ENCODE data around the gene TARDBP. TPM values are rescaled to one million over a fixed set of nuclear protein-coding genes. Genes with fewer than 3 reads are reported as not detected.

TARDBP gene
- polyA plus RNA-seq, 1 experiment = 55.5 TPM

DNA sequence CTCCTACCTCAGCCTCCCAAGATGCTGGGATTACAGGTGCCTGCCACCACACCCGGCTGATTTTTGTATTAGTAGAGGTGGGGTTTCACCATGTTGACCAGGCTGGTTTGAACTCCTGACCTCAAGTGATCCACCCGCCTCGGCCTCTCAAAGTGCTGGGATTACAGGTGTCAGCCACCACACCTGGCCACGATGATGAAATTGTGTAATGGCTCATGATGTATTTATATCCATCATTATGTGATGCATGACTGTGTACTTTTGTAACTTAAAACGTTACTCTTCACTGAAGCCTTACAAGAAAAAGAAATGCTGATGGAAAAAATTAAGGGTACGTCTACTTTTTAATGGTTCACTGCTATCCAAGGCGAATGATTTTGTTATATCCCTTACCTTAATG is 7.5 kb downstream of the TARDBP start:
- H3K4me3 ChIP-seq (ENCODE audit: low read depth, low read length) = no peak overlapping the region
- H3K27me3 ChIP-seq (ENCODE audit: control insufficient read depth, insufficient read depth, low read length) = no peaks in the 10 kb centered on the region
- TF ChIP-seq, protein P1, sequence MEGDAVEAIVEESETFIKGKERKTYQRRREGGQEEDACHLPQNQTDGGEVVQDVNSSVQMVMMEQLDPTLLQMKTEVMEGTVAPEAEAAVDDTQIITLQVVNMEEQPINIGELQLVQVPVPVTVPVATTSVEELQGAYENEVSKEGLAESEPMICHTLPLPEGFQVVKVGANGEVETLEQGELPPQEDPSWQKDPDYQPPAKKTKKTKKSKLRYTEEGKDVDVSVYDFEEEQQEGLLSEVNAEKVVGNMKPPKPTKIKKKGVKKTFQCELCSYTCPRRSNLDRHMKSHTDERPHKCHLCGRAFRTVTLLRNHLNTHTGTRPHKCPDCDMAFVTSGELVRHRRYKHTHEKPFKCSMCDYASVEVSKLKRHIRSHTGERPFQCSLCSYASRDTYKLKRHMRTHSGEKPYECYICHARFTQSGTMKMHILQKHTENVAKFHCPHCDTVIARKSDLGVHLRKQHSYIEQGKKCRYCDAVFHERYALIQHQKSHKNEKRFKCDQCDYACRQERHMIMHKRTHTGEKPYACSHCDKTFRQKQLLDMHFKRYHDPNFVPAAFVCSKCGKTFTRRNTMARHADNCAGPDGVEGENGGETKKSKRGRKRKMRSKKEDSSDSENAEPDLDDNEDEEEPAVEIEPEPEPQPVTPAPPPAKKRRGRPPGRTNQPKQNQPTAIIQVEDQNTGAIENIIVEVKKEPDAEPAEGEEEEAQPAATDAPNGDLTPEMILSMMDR (IDR thresholded peaks at IDR 0.05; ENCODE audit: insufficient read depth, low read depth, low read length) = no peak
- ChIA-PET POLR2A (no interaction called here), CTCF (no interaction called here)
- H3K36me3 ChIP-seq (ENCODE audit: control insufficient read depth, insufficient read depth, low read length) = peaks cover 22% of the 10 kb centered on the region
- no peak for DNase-seq (ENCODE audit: low read depth)

DNA sequence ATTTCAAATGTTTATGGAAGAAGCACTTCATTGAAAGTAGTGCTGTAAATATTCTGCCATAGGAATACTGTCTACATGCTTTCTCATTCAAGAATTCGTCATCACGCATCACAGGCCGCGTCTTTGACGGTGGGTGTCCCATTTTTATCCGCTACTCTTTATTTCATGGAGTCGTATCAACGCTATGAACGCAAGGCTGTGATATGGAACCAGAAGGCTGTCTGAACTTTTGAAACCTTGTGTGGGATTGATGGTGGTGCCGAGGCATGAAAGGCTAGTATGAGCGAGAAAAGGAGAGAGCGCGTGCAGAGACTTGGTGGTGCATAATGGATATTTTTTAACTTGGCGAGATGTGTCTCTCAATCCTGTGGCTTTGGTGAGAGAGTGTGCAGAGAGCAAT is 10.7 kb downstream of the TARDBP start:
- H3K36me3 ChIP-seq (ENCODE audit: control insufficient read depth, insufficient read depth, low read length) = peaks cover 14% of the 10 kb centered on the region
- H3K4me3 ChIP-seq (ENCODE audit: low read depth, low read length) = no peak overlapping the region
- DNase-seq (ENCODE audit: low read depth) = no peak
- ChIA-PET POLR2A (no interaction called here), CTCF (no interaction called here)
- no peaks in the 10 kb centered on the region for H3K27me3 ChIP-seq (ENCODE audit: control insufficient read depth, insufficient read depth, low read length)
- TF ChIP-seq, protein P1 (IDR thresholded peaks at IDR 0.05; ENCODE audit: insufficient read depth, low read depth, low read length) = no peak

DNA sequence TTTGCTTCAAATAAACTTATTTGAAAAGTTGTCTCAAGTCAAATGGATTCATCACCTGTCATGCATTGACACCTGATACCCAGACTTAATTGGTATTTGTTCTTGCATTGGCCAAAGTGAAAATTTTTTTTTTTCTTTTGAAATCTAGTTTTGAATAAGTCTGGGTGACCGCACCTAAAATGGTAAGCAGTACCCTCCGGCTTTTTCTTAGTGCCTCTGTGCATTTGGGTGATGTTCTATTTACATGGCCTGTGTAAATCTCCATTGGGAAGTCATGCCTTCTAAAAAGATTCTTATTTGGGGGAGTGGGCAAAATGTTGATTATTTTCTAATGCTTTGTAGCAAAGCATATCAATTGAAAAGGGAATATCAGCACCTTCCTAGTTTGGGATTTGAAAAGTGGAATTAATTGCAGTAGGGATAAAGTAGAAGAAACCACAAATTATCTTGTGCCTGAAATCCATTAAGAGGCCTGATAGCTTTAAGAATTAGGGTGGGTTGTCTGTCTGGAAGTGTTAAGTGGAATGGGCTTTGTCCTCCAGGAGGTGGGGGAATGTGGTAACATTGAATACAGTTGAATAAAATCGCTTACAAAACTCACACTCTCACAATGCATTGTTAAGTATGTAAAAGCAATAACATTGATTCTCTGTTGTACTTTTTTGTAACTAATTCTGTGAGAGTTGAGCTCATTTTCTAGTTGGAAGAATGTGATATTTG is 11.9 kb downstream of the TARDBP start:
- no peak for DNase-seq (ENCODE audit: low read depth)
- POLR2A ChIA-PET = no interaction called here
- CTCF ChIA-PET = interaction anchor here (1.7 kb wide), 1 partner anchor 13 kb away, joined by 5 read pairs; no protein-coding TSS in a partner anchor
- TF ChIP-seq, protein P1 (IDR thresholded peaks at IDR 0.05; ENCODE audit: insufficient read depth, low read depth, low read length) = no peak
- H3K27me3 ChIP-seq (ENCODE audit: control insufficient read depth, insufficient read depth, low read length) = no peaks in the 10 kb centered on the region
- H3K36me3 ChIP-seq (ENCODE audit: control insufficient read depth, insufficient read depth, low read length) = peaks cover 12% of the 10 kb centered on the region
- no peak overlapping the region for H3K4me3 ChIP-seq (ENCODE audit: low read depth, low read length)

DNA sequence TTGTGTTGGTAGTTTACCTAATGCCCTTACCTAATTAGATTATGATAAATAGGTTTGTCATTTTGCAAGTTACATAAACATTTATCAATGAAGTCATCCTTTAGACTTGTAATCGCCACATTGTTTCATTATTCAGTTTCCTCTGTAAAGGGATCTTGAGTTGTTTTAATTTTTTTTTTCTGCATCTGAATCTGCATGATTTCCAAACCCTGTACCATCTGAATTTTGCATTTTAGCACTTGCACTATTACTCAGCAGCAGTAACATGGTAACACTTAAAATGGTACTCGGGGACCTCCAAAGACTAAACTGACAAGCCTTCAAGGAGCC is 12.4 kb downstream of the TARDBP start:
- TF ChIP-seq, protein P1 (IDR thresholded peaks at IDR 0.05; ENCODE audit: insufficient read depth, low read depth, low read length) = no peak
- ChIA-PET CTCF (interaction anchor here (1.7 kb wide), 1 partner anchor 13 kb away, joined by 5 read pairs; no protein-coding TSS in a partner anchor), POLR2A (no interaction called here)
- Histone ChIP-seq H3K27me3 (ENCODE audit: control insufficient read depth, insufficient read depth, low read length) (no peaks in the 10 kb centered on the region), H3K36me3 (ENCODE audit: control insufficient read depth, insufficient read depth, low read length) (peaks cover 12% of the 10 kb centered on the region), H3K4me3 (ENCODE audit: low read depth, low read length) (no peak overlapping the region)
- no peak for DNase-seq (ENCODE audit: low read depth)

DNA sequence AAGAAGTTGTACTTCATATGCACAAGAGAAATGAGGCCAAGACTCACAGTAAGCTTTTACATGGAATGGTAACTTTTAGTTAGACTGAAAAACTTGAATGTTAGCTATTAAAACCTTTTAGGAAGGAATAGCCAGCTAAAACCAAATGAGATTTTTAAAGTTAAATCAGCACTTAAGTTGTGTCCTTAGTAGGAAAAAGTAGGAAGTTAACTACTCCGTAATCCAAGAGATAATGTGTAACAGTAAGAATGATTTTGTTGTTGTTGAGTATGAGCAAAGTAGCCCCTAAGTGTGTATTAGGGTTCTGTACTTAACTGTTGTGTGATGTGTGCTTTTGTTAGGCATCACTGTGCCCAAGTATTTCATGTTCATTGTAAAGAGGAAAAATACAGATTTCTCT is 13.2 kb downstream of the TARDBP start:
- POLR2A ChIA-PET = no interaction called here
- TF ChIP-seq, protein P1 (IDR thresholded peaks at IDR 0.05; ENCODE audit: insufficient read depth, low read depth, low read length) = no peak
- no peaks in the 10 kb centered on the region for H3K27me3 ChIP-seq (ENCODE audit: control insufficient read depth, insufficient read depth, low read length)
- no peak for DNase-seq (ENCODE audit: low read depth)
- H3K4me3 ChIP-seq (ENCODE audit: low read depth, low read length) = no peak overlapping the region
- CTCF ChIA-PET = interaction anchor here (1.7 kb wide), 1 partner anchor 12 kb away, joined by 5 read pairs; no protein-coding TSS in a partner anchor
- H3K36me3 ChIP-seq (ENCODE audit: control insufficient read depth, insufficient read depth, low read length) = peaks cover 9% of the 10 kb centered on the region
